HG02943 (cell line): ENCODE measurements around the gene PDGFRA.
"Not testable (repeated sequence)": the region's sequence is repeated elsewhere in the genome, so short reads cannot be mapped to it uniquely, and the experiment has no call there.

Experiments used
- ATAC-seq: cut with Tn5 transposase; IDR thresholded peaks from one replicate; pipeline ENCODE4 v1.9.1; 2021; ENCODE audit warnings: mild to moderate bottlenecking, low read depth, moderate library complexity; ENCODE audit not compliant: unreplicated experiment

PDGFRA gene

GRCh38 chr4:54227256-54228055, 1.6 kb upstream of the PDGFRA start:
- ATAC-seq = no peak

- ATAC-seq = no peak
Observed at GRCh38 chr4:54228056-54228527, 1.0 kb upstream of the PDGFRA start.

GRCh38 chr4:54228546-54228945, 547 bp upstream of the PDGFRA start:
- no peak for ATAC-seq

- no peak for ATAC-seq
Observed at GRCh38 chr4:54229631-54230483, 764 bp downstream of the PDGFRA start.

- ATAC-seq = no peak
Observed at GRCh38 chr4:54230484-54231418, 1.7 kb downstream of the PDGFRA start.

GRCh38 chr4:54231419-54231767, 2.3 kb downstream of the PDGFRA start:
- no peak for ATAC-seq

GRCh38 chr4:54231768-54232688, 2.9 kb downstream of the PDGFRA start:
- ATAC-seq = no peak

GRCh38 chr4:54233277-54233696, 4.2 kb downstream of the PDGFRA start:
- ATAC-seq = peak; percentile 62

GRCh38 chr4:54233697-54234496, 4.8 kb downstream of the PDGFRA start:
- peak; percentile 57 for ATAC-seq

- ATAC-seq = peak; percentile 7
Observed at GRCh38 chr4:54234497-54235205, 5.6 kb downstream of the PDGFRA start.

GRCh38 chr4:54236316-54236715, 7.2 kb downstream of the PDGFRA start:
- ATAC-seq = not testable (repeated sequence)

GRCh38 chr4:54237770-54238169, 8.7 kb downstream of the PDGFRA start:
- ATAC-seq = no peak

GRCh38 chr4:54238389-54238788, 9.3 kb downstream of the PDGFRA start:
- no peak for ATAC-seq

GRCh38 chr4:54241268-54241823, 12.3 kb downstream of the PDGFRA start:
- ATAC-seq = not testable (repeated sequence)

- not testable (repeated sequence) for ATAC-seq
Observed at GRCh38 chr4:54243541-54243940, 14.4 kb downstream of the PDGFRA start.

- not testable (repeated sequence) for ATAC-seq
Observed at GRCh38 chr4:54252312-54252711, 23.2 kb downstream of the PDGFRA start.

- ATAC-seq = no peak
Observed at GRCh38 chr4:54254116-54254914, 25.2 kb downstream of the PDGFRA start.
